PC-3 (cell line): ENCODE data around the gene DGLUCY.

Source experiments
- CTCF ChIP-seq: fragments of 300-600 bp; sonication (generic); conservative IDR thresholded peaks from 2 replicates; pipeline ENCODE4 v1.5.1; 2017; ENCODE audit warnings: antibody characterized with exemption, low read depth, mild to moderate bottlenecking, low read length
- EZH2 ChIP-seq: fragments of 300-600 bp; sonication (generic); IDR thresholded peaks from one replicate; pipeline ENCODE4 v1.6.1; 2017; ENCODE audit warnings: antibody characterized with exemption, mild to moderate bottlenecking, low read length; ENCODE audit not compliant: unreplicated experiment
- EZH2phosphoT487 ChIP-seq: fragments of 300-600 bp; sonication (generic); IDR thresholded peaks from 2 replicates; pipeline ENCODE4 v1.6.1; 2018; ENCODE audit warnings: mild to moderate bottlenecking, antibody characterized with exemption, low read length, borderline replicate concordance

GRCh38 chr14:91167380-91167770 lies 53.5 kb downstream of the DGLUCY start:
- TF ChIP-seq EZH2: no peak
- TF ChIP-seq EZH2phosphoT487: no peak
- TF ChIP-seq CTCF: no peak
